ENCODE measurements around the gene ELP4.

The ELP4 gene

DNA sequence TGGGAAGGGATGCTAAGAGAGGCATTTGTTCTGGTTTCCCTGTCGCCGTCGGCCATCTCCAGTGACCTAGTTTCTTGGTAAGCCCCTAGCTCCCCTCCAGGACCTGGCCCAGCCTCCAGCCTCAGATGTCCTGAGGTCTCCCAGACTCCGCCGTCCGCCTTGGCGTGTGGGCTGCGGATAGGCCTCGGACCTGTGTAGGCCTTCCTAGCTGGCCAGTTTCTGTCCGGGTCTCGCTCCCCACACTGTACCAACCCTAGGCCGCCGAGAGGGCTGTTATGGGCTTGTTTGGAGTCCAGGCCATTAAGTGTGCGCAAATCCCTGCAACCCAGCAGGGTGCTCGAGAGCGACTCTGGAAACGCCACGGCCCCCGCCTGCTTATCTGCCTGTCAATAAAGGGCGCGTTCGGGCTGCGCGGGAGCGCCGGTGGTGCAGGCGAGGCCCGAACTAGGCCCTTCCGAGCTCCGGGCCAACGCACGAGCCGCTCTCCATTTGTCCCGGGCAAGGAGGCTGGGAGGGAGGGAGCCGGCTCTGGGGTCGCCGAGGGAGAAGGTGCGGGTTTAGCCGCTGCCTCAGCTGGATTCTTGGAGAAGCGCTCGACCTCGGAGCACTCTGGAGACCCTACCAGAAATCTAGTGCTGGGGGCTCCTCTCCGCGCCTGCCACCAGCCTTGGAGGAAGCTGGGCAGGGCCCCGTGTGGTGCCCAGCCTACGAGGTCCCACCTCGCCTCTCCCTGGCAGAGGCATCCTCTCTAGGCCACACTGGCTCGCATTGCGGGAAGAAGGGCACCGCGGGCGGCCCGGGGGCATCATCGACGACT lies 310.3 kb downstream of the ELP4 start:
- H3F3A ChIP-seq (ENCODE audit: insufficient read depth, low read length): no peaks in the 10 kb centered on the region
- no peaks in the 10 kb centered on the region for H4K20me1 ChIP-seq (ENCODE audit: insufficient read depth, low read length)
- TF ChIP-seq, protein P1, sequence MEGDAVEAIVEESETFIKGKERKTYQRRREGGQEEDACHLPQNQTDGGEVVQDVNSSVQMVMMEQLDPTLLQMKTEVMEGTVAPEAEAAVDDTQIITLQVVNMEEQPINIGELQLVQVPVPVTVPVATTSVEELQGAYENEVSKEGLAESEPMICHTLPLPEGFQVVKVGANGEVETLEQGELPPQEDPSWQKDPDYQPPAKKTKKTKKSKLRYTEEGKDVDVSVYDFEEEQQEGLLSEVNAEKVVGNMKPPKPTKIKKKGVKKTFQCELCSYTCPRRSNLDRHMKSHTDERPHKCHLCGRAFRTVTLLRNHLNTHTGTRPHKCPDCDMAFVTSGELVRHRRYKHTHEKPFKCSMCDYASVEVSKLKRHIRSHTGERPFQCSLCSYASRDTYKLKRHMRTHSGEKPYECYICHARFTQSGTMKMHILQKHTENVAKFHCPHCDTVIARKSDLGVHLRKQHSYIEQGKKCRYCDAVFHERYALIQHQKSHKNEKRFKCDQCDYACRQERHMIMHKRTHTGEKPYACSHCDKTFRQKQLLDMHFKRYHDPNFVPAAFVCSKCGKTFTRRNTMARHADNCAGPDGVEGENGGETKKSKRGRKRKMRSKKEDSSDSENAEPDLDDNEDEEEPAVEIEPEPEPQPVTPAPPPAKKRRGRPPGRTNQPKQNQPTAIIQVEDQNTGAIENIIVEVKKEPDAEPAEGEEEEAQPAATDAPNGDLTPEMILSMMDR (IDR thresholded peaks at IDR 0.05; ENCODE audit: low read length): no peak
- H3K9ac ChIP-seq (ENCODE audit: low read length): no peak overlapping the region
- H3K79me2 ChIP-seq (ENCODE audit: insufficient read depth, low read length): no peaks in the 10 kb centered on the region
- H2AFZ ChIP-seq (ENCODE audit: low read length): no peak overlapping the region
- no peak overlapping the region for H3K4me3 ChIP-seq (ENCODE audit: low read depth, low read length, poor library complexity, severe bottlenecking)
- no peaks in the 10 kb centered on the region for H3K36me3 ChIP-seq (ENCODE audit: insufficient read depth, low read length)
- H3K4me1 ChIP-seq (ENCODE audit: insufficient read depth, low read length, severe bottlenecking): no peaks in the 10 kb centered on the region
- H3K27ac ChIP-seq (ENCODE audit: low read depth, low read length, poor library complexity, severe bottlenecking): no peak overlapping the region
- H3K9me2 ChIP-seq (ENCODE audit: low read depth, low read length): no peaks in the 10 kb centered on the region
- H3K9me3 ChIP-seq (ENCODE audit: low read length): no peaks in the 10 kb centered on the region
- no peak overlapping the region for H3K4me2 ChIP-seq (ENCODE audit: low read length)
- no peaks in the 10 kb centered on the region for H3K27me3 ChIP-seq (ENCODE audit: insufficient read depth, low read length)

DNA sequence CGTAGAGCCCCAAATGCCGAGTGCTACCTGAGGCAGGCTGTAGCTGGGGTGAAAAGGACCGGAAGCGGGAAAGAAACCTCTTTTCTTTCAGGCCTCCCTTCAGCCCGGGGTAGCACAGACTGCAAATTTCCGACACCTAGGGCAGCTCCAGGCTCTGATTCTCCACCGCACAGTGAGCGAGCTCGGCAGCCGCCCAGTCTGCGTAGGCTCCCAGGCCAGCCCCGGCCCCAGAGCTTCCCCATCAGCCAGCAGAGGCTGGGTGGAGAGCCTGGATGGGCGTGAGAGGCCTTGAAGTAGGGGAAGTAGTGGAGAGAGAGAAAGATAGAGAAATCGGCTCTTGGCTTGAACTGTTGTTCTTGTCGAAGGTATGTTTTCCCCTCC lies 310.9 kb downstream of the ELP4 start:
- Histone ChIP-seq H3K27me3 (ENCODE audit: insufficient read depth, low read length) (no peaks in the 10 kb centered on the region), H3K4me2 (ENCODE audit: low read length) (no peak overlapping the region), H3K4me3 (ENCODE audit: low read depth, low read length, poor library complexity, severe bottlenecking) (no peak overlapping the region), H3F3A (ENCODE audit: insufficient read depth, low read length) (no peaks in the 10 kb centered on the region), H3K9me3 (ENCODE audit: low read length) (no peaks in the 10 kb centered on the region), H3K9me2 (ENCODE audit: low read depth, low read length) (no peaks in the 10 kb centered on the region), H2AFZ (ENCODE audit: low read length) (no peak overlapping the region), H3K79me2 (ENCODE audit: insufficient read depth, low read length) (no peaks in the 10 kb centered on the region), H3K9ac (ENCODE audit: low read length) (no peak overlapping the region), H3K4me1 (ENCODE audit: insufficient read depth, low read length, severe bottlenecking) (no peaks in the 10 kb centered on the region), H3K36me3 (ENCODE audit: insufficient read depth, low read length) (no peaks in the 10 kb centered on the region), H4K20me1 (ENCODE audit: insufficient read depth, low read length) (no peaks in the 10 kb centered on the region), H3K27ac (ENCODE audit: low read depth, low read length, poor library complexity, severe bottlenecking) (no peak overlapping the region)
- TF ChIP-seq, protein P1 (IDR thresholded peaks at IDR 0.05; ENCODE audit: low read length): no peak
- TF ChIP-seq EZH2 (IDR thresholded peaks at IDR 0.05; ENCODE audit: borderline replicate concordance, low read length): no peak

GRCh38 chr11:31821235-31821764 lies 311.7 kb downstream of the ELP4 start:
- H3K27ac ChIP-seq (ENCODE audit: low read depth, low read length, poor library complexity, severe bottlenecking): no peak overlapping the region
- H3K4me2 ChIP-seq (ENCODE audit: low read length): no peak overlapping the region
- H3K79me2 ChIP-seq (ENCODE audit: insufficient read depth, low read length): no peaks in the 10 kb centered on the region
- TF ChIP-seq, protein P1 (IDR thresholded peaks at IDR 0.05; ENCODE audit: low read length): no peak
- no peak for TF ChIP-seq EZH2 (IDR thresholded peaks at IDR 0.05; ENCODE audit: borderline replicate concordance, low read length)
- H3K9ac ChIP-seq (ENCODE audit: low read length): no peak overlapping the region
- no peaks in the 10 kb centered on the region for H3K4me1 ChIP-seq (ENCODE audit: insufficient read depth, low read length, severe bottlenecking)
- no peak overlapping the region for H2AFZ ChIP-seq (ENCODE audit: low read length)
- H4K20me1 ChIP-seq (ENCODE audit: insufficient read depth, low read length): no peaks in the 10 kb centered on the region
- H3K36me3 ChIP-seq (ENCODE audit: insufficient read depth, low read length): no peaks in the 10 kb centered on the region
- no peaks in the 10 kb centered on the region for H3K9me3 ChIP-seq (ENCODE audit: low read length)
- no peaks in the 10 kb centered on the region for H3K27me3 ChIP-seq (ENCODE audit: insufficient read depth, low read length)
- H3F3A ChIP-seq (ENCODE audit: insufficient read depth, low read length): no peaks in the 10 kb centered on the region
- H3K9me2 ChIP-seq (ENCODE audit: low read depth, low read length): no peaks in the 10 kb centered on the region
- H3K4me3 ChIP-seq (ENCODE audit: low read depth, low read length, poor library complexity, severe bottlenecking): no peak overlapping the region
